Measurements from ENCODE around the gene TNFAIP2.

DNA sequence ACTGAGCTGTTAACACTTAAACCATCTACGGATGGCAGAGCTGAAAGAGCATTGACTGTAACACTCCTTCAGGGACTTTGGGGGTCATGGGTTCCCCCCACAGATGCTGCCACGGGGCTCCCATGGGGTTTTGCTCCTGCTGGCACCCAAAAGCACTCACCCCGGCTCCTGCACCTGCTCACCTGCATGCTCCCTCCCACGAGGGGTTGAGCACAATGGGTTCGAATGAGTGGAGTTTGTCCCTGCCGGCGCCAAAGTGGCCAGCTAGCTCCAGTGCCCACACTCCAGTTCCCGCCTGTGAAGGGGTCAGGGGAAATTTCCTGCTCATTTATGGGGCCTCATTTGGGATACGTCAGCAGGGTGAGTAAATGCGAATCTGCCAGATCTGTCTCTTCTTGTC lies 40.7 kb downstream of the TNFAIP2 start:
- TF ChIP-seq CEBPB (tag; IDR thresholded peaks at IDR 0.05) (no peak), RBBP5 (IDR thresholded peaks at IDR 0.05; ENCODE audit: borderline replicate concordance, insufficient read depth, low read length, poor library complexity, severe bottlenecking) (no peak), CHD1 (IDR thresholded peaks at IDR 0.05; ENCODE audit: low read length) (no peak), ZNF830 (CRISPR knock-in tag; IDR thresholded peaks at IDR 0.05) (no peak), ARNT (IDR thresholded peaks at IDR 0.05) (no peak), POLR2A (conservative IDR thresholded peaks at IDR 0.05) (no peak)

Data from K562 (cell line).